CD4-positive, alpha-beta T cell treated with Interleukin-2 at 100 ng/mL for 4 hours (primary cell): ENCODE data around the gene FAM136A.
"Not testable (repeated sequence)": the region's sequence is repeated elsewhere in the genome, so short reads cannot be mapped to it uniquely, and the experiment has no call there.

Experiments used
- DNase-seq: peaks from one replicate; pipeline ENCODE4 v3.0.0-alpha.2; 2020; ENCODE audit warnings: low spot score

FAM136A gene

DNA sequence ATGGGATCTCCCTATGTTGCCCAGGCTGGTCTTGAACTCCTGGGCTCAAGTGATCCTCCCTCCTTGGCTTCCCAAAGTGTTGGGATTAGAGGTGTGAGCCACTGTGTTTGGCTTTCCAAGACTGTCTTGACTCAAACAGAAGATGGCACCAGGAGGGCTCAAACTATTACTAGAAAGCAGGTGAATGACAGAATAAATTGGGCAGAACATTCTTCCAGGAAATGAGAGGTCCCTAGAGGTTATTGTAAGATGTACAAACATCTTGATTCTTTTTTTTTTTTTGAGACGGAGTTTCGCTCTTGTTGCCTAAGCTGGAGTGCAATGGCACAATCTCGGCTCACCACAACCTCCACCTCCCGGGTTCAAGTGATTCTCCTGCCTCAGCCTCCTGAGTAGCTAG is 4.0 kb downstream of the FAM136A start:
- DNase-seq = not testable (repeated sequence)

DNA sequence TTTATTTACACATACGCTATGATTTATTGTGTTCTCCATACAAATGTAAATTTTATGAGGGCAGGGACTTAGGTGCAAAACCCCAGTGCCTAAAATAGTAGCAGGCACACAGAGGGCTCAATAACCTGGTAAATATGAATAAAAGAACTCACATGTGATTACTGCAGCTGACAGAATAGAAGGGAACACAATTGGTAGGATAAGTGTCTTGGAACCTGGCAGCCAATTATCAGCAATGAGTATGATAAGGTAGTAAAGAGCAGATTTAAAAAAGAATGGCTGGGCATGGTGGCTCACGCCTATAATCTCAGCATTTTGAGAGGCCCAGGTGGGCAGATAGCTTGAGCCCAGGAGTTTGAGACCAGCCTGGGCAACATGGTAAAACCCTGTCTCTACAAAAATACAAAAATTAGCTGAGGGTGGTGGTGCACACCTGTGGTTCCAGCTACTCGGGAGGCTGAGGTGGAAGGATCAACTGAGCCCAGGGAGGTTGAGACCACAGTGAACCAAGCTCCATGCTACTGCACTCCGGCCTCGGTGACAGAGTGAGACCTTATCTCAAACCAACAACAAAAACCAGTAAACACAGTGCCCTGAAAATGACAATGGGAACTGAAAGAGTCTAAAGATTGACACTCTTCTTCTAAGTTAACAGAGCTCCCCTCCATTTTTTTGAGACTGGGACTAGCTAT is 18.2 kb downstream of the FAM136A start:
- DNase-seq = no peak

DNA sequence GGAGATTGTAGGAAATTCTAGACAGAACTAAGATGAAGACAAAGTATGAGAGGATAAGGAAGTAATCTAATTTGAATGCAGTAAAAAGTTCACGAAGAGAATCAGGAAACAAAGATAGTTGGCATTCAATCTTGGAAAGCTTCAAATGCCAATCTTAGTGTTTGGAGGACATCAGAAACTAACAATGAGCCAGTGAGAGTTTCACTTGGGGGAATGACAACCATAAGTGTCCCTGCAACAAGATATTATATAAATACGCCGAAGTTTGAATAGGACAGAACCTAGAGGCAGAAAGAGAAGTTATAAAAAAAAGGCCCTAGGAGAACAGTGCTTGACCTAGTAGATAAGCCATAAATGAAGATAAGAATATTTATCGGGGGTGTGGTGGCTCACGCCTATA is 19.4 kb downstream of the FAM136A start:
- no peak for DNase-seq

DNA sequence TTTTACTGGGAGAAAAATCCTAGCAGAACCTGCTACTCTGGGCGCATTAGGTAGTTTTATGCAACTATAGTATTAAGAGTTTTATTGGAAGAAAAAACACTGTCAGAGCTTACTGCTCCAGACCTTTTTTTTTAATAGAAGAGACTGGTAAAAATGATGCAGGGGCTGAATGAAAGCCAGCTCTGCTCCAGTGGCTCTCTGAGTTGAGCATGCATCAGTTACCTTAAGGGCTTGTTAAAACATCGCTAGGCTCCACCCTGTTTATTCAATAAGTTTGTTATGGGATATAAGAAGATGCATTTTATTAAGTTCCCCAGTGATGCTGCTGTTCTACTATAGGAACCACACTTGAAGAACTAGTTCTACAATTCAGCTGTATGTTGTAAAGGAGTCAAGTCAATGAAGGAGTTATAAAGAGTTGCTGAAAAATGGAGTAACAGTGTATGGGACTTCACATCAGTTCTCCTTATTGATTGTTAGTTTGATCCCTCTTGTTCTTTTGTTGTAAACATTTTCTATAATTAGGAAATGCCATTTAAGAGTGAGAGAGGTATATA is 21.5 kb downstream of the FAM136A start:
- DNase-seq = no peak

DNA sequence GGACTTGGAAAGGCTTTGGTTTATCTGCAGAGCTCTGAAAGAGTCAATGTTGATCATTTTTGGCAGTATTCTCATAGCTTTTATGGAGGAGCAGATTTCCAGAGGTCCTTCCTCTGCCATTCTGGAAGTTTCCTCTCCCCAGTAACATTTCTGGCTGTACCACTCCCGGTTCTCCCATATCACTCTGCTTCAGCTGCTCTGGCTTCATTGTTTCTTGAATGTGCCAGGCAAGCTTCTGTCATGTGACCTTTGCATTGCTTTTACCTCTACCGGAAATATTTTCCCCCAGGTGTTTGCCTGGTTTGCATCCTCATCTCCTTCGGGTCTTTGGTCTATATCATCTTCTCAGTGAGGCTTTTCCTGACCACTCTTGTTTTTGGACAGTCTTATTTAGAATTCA is 31.5 kb downstream of the FAM136A start:
- no peak for DNase-seq

DNA sequence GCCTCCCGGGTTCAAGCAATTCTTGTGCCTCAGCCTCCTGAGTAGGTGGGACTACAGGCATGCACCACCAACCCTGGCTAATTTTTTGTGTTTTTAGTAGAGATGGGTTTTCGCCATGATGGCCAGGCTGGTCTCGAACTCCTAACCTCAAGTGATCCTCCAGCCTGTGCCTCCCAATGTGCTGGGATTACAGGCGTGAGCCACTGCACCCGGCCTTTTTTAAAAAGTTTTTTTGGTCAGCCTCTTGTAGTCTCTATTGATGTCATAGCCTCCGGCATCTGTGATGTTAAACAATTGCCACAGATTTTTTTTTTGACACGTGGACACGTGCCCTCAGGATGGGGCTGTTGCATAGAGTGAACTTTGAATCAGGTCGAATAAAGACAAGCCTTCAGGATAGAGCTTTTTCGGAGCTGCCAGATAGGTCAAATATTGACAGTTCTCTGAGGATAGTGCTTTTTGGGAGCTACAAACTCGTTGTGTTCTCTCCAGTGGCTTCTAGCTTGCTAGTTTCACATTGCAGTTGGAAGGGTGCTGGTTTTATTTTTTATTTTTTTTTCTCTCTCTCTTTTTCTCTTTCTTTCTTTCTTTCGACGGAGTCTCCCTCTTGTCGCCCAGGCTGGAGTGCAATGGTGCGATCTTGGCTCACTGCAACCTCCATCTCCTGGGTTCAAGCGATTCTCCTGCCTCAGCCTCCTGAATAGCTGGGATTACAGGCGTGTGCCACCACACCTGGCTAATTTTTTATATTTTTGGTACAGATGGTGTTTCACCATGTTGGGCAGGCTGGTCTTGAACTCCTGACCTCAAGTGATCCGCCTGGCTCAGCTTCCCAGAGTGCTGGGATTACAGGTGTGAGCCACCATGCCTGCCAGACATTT is 32.2 kb downstream of the FAM136A start:
- DNase-seq = not testable (repeated sequence)

DNA sequence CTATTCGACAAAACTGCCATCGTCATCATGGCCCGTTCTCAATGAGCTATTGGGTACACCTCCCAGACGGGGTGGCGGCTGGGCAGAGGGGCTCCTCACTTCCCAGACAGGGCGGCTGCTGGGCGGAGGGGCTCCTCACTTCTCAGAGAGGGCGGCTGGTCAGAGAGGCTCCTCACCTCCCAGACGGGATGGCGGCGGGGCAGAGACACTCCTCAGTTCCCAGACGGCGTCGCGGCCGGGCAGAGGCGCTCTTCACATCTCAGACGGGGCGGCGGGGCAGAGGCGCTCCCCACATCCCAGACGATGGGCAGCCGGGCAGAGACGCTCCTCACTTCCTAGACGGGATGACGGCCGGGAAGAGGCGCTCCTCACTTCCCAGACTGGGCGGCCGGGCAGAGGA is 34.9 kb downstream of the FAM136A start:
- not testable (repeated sequence) for DNase-seq

DNA sequence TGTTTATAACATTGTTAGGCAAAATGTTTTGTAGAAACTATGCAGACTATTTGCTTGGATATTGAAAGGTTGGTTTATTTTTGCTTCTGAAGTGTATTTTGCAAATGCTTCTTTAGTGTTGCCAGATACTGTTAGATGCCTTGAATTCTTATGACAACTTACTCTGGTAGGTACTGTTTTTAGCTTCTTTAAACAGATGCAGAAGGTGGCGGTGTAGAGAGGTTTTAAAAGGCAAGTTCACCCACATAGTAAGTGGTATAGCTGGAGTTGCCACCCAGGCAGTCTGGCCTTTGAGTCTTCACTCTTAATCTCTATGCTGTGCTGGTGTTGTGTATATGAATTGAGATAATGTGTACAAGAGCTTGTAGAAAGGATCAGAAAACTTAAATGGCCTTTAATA is 40.4 kb downstream of the FAM136A start:
- DNase-seq = no peak

DNA sequence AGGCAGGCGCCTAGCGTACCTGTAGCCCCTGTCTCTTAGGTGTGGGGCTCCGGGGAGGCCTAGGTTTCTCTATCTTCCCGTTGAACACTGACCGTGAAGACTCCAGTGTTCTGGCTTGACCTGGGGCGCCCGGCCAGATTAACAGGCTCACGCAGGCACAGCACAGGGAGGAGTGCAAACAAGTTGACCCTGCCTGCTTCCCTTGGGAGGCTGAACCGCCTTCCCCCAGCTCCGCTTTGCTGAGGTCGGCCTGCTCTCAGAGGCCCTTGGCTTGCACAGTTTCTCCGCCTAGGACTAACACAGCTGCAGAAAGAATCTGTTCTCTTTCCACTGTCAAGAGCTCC is 43.4 kb downstream of the FAM136A start:
- no peak for DNase-seq

DNA sequence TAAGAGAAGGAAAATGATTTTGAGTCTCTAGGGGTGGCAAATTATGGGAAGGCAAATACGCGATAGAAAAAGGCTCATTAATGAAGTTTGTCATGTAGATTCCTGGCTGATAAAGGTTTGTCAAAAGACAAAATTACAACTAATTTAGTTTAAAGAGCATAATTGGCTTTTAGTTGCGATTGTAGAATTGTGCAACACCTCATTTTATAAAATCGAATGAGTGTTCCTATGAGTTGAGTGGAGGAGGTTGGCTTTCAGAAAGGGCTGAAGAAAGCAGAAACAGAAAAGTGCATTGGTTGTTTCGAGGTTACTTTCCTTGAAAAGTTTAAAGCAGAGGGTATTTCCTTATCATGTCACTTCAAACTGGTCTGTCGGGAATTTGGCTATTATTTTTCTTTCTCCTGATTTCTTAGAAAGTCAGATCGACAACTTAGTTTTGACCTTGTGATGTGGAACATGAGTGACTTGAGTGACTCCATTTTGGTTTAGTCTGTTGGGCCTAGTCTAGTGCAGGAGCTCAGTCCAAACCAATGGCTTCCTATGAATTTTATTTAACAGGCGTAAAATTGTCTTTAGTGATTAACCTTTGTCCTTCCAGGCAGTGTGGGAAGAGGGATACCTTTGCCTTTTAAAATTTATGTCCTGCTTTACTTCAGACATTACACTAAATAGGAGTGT is 46.1 kb downstream of the FAM136A start:
- no peak for DNase-seq

DNA sequence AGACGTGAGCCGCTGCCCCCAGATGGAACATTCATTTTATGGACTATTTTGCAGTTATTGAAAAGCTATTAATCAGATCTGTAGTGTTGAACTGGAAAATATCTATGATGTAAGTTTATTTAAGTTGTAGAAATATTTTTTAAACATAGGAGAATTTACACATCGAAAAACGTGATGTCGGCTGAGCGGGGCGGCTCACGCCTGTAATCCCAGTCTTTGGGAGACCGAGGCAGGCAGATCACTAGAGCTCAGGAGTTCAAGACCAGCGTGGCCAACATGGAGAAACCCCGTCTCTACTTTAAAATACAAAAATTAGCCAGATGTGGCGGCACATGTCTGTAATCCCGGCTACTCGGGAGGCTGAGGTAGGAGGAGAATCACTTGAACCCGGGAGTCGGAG is 51.4 kb downstream of the FAM136A start:
- DNase-seq = no peak

DNA sequence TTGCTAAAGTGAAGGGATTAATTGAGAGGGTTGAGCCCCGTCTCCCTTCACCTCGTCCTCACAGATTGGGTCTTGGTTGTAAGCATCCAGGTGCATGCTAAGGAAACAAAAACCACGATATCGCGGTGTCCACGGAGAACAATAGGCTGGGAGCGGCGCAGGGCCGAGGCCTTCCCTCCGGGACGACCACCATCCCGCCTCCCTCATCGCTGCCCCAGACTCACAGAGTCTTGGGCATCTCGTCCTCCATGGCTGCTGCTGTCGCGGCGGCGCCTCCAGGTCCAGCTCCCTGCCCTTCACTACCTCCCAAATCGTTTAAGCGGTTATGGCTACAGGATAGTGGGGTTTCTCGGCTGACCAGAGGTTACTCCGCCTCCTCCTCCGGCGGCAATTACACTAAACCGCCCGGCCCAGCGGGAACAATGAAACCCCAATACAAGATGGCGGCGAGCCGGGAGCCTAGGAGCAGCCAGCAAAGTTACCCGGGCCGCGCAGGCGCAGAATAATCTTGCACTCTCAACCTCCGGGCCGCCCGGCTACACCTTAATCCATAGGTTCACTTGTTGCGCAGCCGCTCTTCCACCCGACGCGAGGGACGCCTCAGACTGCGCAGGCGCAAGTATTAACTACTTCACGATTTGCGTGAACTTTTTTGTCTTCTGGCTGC is 53.6 kb downstream of the FAM136A start, which contains the start of gene TIA1:
Gene TIA1, minus strand, starts transcription at position 448 of the 667 bp plus-strand sequence. Its CDS starts 198 bp downstream, at position 250.
- peak; percentile 99 for DNase-seq

DNA sequence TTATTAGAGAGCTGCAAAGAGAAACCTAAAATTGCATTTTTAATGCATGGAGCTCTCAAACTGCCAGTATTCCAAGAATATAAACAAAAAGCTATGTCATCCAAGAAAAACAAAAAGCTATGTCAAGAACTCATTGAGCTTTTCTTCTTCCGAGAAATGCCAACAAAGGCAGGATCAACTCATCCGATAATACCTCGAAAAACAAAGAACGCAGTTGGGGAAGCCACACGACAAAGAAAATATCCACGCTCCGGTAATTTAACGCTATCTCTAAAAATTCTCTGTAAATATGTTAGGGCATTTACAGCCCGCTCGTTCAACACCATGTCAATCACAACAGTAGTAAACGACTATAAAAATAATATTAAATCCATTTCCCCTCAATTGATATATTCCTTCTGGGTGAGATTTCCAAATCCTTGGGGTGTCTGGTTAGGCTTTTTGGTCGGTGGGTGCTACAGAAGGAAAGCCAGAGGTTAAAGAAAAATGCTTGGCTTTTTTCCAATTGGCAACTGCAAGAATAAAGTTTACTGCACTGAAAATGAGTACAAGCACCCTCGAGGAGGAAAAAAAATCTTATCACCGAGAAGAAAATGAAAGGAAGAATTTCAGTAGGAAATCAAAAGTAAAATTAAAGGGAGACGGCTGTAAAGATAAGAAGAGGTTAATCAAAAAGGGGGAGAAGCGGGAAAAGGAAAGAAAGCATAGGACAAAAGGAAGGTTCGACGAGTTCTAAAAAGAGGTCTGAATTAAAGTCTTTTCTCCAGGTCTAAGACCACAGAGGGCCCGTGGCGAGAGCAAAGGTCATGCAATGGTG is 54.3 kb downstream of the FAM136A start:
- DNase-seq = peak; percentile 58
